ENCODE data around the gene LAMA5.

GRCh38 chr20:62269871-62270270, 97.2 kb downstream of the LAMA5 start:
- no peak for TF ChIP-seq CTCF (IDR thresholded peaks at IDR 0.05; ENCODE audit: insufficient read depth, low read length, poor library complexity, severe bottlenecking)
- no peak for TF ChIP-seq EZH2phosphoT487 (conservative IDR thresholded peaks at IDR 0.05; ENCODE audit: low read length)

Measured in SU-DHL-6 (cell line).